MCF 10A (cell line): ENCODE results near the gene KANK2. TPM values are rescaled to one million over a fixed set of nuclear protein-coding genes. Genes with fewer than 3 reads are reported as not detected.
A peak's percentile ranks its signal among the peaks of the same experiment; 100 is the strongest.

Experiments used
- BruUV-seq: library from RNA; stranded (reverse); fragments of 400-500 nt; replicated peaks from 2 replicates; lab custom pipeline; 2021; lab: Mats Ljungman, UMichigan
- CTCF ChIA-PET: fragments of 300-600 bp; sonication (Branson Sonifier 250); formaldehyde crosslinking; extraction: SDS; loops from one replicate; lab custom pipeline; 2021; ENCODE audit warnings: antibody characterized with exemption, inconsistent platforms; lab: Yijun Ruan, JAX
- POLR2A ChIA-PET: fragments of 300-600, 350-650 bp; sonication (Branson Sonifier 250); formaldehyde crosslinking; extraction: SDS; loops from one replicate; lab custom pipeline; 2020; ENCODE audit warnings: antibody characterized with exemption, inconsistent platforms; lab: Yijun Ruan, JAX
- DNase-seq: peaks from one replicate; pipeline ENCODE4 v3.0.0-alpha.2; 2018; ENCODE audit not compliant: unreplicated experiment
- H3K27ac Mint-ChIP-seq: one replicate; pipeline ENCODE4 v1.8.0; 2022; ENCODE audit warnings: mild to moderate bottlenecking, low read depth, mixed read lengths; ENCODE audit not compliant: unreplicated experiment
- H3K27me3 Mint-ChIP-seq: one replicate; pipeline ENCODE4 v1.8.0; 2022; ENCODE audit warnings: mixed read lengths; ENCODE audit not compliant: insufficient read depth, unreplicated experiment
- H3K36me3 Mint-ChIP-seq: one replicate; pipeline ENCODE4 v1.8.0; 2022; ENCODE audit warnings: mild to moderate bottlenecking, moderate library complexity, mixed read lengths; ENCODE audit not compliant: insufficient read depth, unreplicated experiment
- H3K4me1 Mint-ChIP-seq: one replicate; pipeline ENCODE4 v1.8.0; 2022; ENCODE audit warnings: mixed read lengths; ENCODE audit not compliant: insufficient read depth, unreplicated experiment
- H3K4me3 Mint-ChIP-seq: one replicate; pipeline ENCODE4 v1.8.0; 2022; ENCODE audit warnings: mild to moderate bottlenecking, moderate library complexity, mixed read lengths; ENCODE audit not compliant: unreplicated experiment
- H3K9me3 Mint-ChIP-seq: one replicate; pipeline ENCODE4 v1.8.0; 2022; ENCODE audit warnings: mixed read lengths; ENCODE audit not compliant: unreplicated experiment
- CTCF ChIP-seq: fragments of 200-600 bp; IDR thresholded peaks from one replicate; pipeline ENCODE4 v1.8.0; 2022; ENCODE audit warnings: antibody characterized with exemption, mild to moderate bottlenecking; ENCODE audit not compliant: unreplicated experiment
- intact Hi-C: fragments of 100-400 bp; cut with micrococcal nuclease; formaldehyde crosslinking; loops from 2 replicates; pipeline ENCODE4 v1.14.1; 2022
- total RNA-seq: library from RNA; stranded (reverse); gene quantifications from 2 replicates; pipeline ENCODE4 v1.2.3, GENCODE V29; 2022

KANK2 gene
- total RNA-seq, 1 experiment from 2014 or later = 29.2 TPM

- Mint-ChIP-seq H3K9me3 (no peaks in the 10 kb centered on the region), H3K27me3 (no peaks in the 10 kb centered on the region), H3K4me1 (peaks cover 25% of the 10 kb centered on the region), H3K4me3 (peak overlapping the region; percentile 17), H3K36me3 (peaks cover 2% of the 10 kb centered on the region), H3K27ac (peak overlapping the region; percentile 47)
- intact Hi-C loops = loop anchor here (1.0 to 2.0 kb wide), 2 partner anchors 66 to 167 kb away; no protein-coding TSS in a partner anchor
- ChIA-PET POLR2A (interaction anchor here (0.6 to 1.1 kb wide), 3 partner anchors 51 to 108 kb away, joined by 3 to 4 read pairs (median 3); no protein-coding TSS in a partner anchor), CTCF (interaction anchor here (0.7 to 4.9 kb wide), 8 partner anchors 20 to 176 kb away, joined by 3 to 41 read pairs (median 6); partner anchors contain the start of gene SPC24)
- BruUV-seq = no TSS peak
- peak; percentile 91 for TF ChIP-seq CTCF
- peak; percentile 78 for DNase-seq
Measured at GRCh38 chr19:11203194-11204075, 6.1 kb upstream of the KANK2 start.

- ChIA-PET CTCF (interaction anchor here (0.6 to 4.9 kb wide), 7 partner anchors 17 to 77 kb away, joined by 3 to 41 read pairs (median 8); partner anchors contain the start of gene SPC24), POLR2A (interaction anchor here (1.1 kb wide), 1 partner anchor 64 kb away, joined by 3 read pairs; no protein-coding TSS in a partner anchor)
- H3K4me3 Mint-ChIP-seq = no peak overlapping the region
- peaks cover 25% of the 10 kb centered on the region for H3K4me1 Mint-ChIP-seq
- H3K27ac Mint-ChIP-seq = peak overlapping the region; percentile 47
- TF ChIP-seq CTCF = no peak
- intact Hi-C loops = loop anchor here (1.0 kb wide), 1 partner anchor 65 kb away; no protein-coding TSS in a partner anchor
- no peaks in the 10 kb centered on the region for H3K27me3 Mint-ChIP-seq
- DNase-seq = no peak
- no TSS peak for BruUV-seq
- no peaks in the 10 kb centered on the region for H3K9me3 Mint-ChIP-seq
- H3K36me3 Mint-ChIP-seq = no peaks in the 10 kb centered on the region
Measured at GRCh38 chr19:11202488-11203193, 5.3 kb upstream of the KANK2 start.

GRCh38 chr19:11201791-11202190 lies 4.4 kb upstream of the KANK2 start:
- H3K9me3 Mint-ChIP-seq = no peaks in the 10 kb centered on the region
- no TSS peak for BruUV-seq
- intact Hi-C loops = no loop called here

More at GRCh38 chr19:11201791-11202190, 4.4 kb upstream of the KANK2 start:
- Mint-ChIP-seq H3K27ac (no peak overlapping the region), H3K4me3 (no peak overlapping the region), H3K36me3 (no peaks in the 10 kb centered on the region), H3K27me3 (no peaks in the 10 kb centered on the region), H3K4me1 (peaks cover 25% of the 10 kb centered on the region)
- DNase-seq = no peak
- ChIA-PET POLR2A (no interaction called here), CTCF (interaction anchor here (0.6 to 1.0 kb wide), 2 partner anchors 17 to 64 kb away, joined by 3 to 5 read pairs; no protein-coding TSS in a partner anchor)
- TF ChIP-seq CTCF = no peak
